Measurements from ENCODE around the gene SLC11A2.
A peak's percentile ranks its signal among the peaks of the same experiment; 100 is the strongest.

SLC11A2 gene

DNA sequence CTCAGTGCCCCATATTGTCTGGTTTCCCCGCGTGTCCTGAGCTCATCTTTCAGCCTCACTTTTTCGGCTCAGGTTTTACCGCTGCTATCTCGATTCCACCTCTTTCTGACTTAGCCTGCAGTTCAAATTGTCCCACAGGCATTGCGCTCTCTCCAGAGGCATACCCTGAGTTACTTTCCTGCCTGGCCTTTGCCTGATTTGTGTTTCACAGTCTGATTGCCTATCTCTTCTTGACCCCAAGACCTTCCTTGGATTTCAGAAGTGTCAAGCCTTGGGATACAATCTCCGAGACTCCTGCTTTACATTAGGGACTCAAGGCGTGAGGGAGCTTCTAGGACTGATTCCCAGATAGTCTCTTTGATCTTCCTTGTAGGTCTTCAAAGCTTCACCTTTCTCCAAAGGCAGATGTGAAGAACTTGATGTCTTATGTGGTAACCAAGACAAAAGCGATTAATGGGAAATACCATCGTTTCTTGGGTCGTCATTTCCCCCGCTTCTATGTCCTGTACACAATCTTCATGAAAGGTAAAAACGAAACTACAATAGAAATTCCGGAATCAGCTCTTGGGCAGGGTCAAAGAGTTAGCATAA is 22.6 kb upstream of the SLC11A2 start:
- H3K9me3 Mint-ChIP-seq: no peaks in the 10 kb centered on the region
- H3K4me3 Mint-ChIP-seq: peak overlapping the region; percentile 96 to 98
- DNase-seq: peak in 1 of 3 experiments; percentile 16
- peaks cover 51% of the 10 kb centered on the region for H3K36me3 Mint-ChIP-seq (ENCODE audit: insufficient read depth)
- peak overlapping the region; percentile 97 to 98 for H3K27ac Mint-ChIP-seq
- peaks cover 25 to 26% of the 10 kb centered on the region in 2 donors for H3K4me1 Mint-ChIP-seq (ENCODE audit: low read depth in 2 of 2)
- ATAC-seq (replicated peaks): no peak
- no peaks in the 10 kb centered on the region for H3K27me3 Mint-ChIP-seq

DNA sequence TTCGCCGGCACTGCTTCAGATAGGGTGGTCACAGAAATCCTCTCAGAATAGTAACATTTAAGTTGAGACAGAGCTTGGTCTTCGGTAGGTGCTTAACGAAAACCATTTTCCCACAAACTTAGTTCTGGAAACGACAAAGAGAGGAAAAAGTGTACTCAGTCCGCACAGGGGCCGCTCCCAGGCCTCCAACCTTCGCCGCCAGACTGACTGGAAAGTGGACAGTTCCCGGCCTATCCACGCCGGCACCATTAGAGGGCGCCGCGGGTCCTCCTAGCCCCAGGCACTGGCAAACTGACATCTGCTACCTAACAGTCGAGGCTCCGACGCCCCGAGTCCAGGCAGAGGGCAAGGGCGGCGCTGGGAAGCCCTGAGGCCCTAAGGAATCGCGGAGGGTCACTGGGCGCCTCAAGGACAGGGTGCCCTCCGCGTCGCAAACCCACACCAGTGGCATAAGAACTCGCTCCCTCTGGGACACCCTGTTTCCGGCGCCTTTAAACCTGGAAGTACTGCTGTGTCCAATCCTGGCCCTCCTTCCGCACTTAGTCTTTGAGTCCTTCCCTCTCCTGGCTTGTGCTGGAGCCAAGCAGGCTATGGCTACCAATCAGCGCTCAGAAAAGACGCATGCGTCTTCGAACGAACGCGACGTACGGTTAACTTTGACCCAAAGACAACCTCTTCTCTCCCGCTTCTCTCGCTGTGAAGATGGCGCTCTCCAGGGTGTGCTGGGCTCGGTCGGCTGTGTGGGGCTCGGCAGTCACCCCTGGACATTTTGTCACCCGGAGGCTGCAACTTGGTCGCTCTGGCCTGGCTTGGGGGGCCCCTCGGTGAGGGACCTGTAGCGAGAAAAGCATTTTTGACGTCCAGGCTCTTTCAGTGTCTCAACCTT is 21.7 kb upstream of the SLC11A2 start, which contains the start of gene LETMD1:
TSS of gene LETMD1 (plus strand) at position 673 of the 886 bp plus-strand sequence. CDS start at position 703, 30 bp downstream.
- peak; percentile 87 to 88 (median 88) for DNase-seq
- H3K27ac Mint-ChIP-seq: peak within 1 kb of the TSS; percentile 97 to 98
- peaks cover 44% of the 10 kb centered on the region for H3K36me3 Mint-ChIP-seq (ENCODE audit: insufficient read depth)
- no peaks in the 10 kb centered on the region for H3K9me3 Mint-ChIP-seq
- H3K27me3 Mint-ChIP-seq: no peaks in the 10 kb centered on the region
- peak within 1 kb of the TSS; percentile 96 to 98 for H3K4me3 Mint-ChIP-seq
- peaks cover 25 to 26% of the 10 kb centered on the region in 2 donors for H3K4me1 Mint-ChIP-seq (ENCODE audit: low read depth in 2 of 2)
- ATAC-seq (replicated peaks): peak; percentile 92

DNA sequence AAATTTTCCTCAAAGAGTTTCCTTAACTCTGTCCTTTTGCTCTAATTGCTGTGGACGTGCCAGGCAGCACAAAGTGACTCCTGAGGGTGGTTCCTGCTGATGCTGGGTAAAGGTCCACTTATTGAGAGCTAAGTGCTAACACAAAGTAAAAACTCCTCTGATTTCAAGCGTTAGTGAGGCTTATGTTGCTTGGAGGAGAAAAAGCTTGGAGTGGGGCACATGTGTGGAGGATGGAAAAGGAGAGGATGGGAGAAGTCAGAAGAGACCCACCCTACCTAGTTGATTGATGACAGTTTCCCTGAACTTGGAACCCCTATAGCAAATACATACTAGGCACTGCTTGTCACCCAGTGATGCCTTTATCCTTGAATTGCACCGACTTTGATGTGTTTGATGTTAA is 10.1 kb upstream of the SLC11A2 start:
- ATAC-seq (replicated peaks) (no peak), DNase-seq (no peak)
- Mint-ChIP-seq H3K36me3 (ENCODE audit: insufficient read depth) (no peaks in the 10 kb centered on the region), H3K4me3 (no peak overlapping the region), H3K27me3 (no peaks in the 10 kb centered on the region), H3K4me1 (ENCODE audit: low read depth in 2 of 2) (no peaks in the 10 kb centered on the region), H3K27ac (no peak overlapping the region), H3K9me3 (no peaks in the 10 kb centered on the region)

DNA sequence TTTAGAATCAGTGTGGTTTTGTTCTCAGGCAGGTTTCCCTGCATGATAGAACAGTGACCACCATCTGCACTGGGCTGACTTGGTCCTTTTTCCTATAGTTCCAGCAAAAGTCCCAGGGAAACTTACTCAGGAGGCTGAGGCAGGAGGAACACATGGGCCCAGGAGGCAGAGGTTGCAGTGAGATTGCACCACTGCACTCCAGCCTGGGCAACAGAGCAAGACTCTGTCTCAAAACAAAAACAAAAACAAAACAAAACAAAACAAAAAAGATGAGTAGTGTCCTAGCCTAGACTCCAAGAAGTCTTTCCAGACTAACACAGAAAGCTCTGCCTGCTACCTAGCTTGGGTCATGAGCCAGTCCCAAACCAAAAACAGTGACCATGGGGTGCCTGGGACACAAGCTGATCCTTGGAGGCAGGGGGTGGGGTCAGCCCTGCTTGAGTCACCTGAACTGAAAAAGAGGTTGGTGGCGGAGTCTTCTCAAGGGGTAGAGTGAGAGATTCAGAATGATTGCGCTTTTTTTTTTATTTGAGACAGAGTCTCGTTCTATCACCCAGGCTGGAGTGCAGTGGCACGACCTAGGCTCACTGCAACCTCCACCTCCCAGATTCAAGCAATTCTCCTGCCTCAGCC is 7.4 kb upstream of the SLC11A2 start:
- Mint-ChIP-seq H3K4me1 (ENCODE audit: low read depth in 2 of 2) (no peaks in the 10 kb centered on the region), H3K4me3 (no peak overlapping the region), H3K36me3 (ENCODE audit: insufficient read depth) (no peaks in the 10 kb centered on the region), H3K27me3 (peaks cover 5% of the 10 kb centered on the region in 2 donors), H3K27ac (no peak overlapping the region), H3K9me3 (no peaks in the 10 kb centered on the region)
- no peak for ATAC-seq (replicated peaks)
- no peak for DNase-seq

DNA sequence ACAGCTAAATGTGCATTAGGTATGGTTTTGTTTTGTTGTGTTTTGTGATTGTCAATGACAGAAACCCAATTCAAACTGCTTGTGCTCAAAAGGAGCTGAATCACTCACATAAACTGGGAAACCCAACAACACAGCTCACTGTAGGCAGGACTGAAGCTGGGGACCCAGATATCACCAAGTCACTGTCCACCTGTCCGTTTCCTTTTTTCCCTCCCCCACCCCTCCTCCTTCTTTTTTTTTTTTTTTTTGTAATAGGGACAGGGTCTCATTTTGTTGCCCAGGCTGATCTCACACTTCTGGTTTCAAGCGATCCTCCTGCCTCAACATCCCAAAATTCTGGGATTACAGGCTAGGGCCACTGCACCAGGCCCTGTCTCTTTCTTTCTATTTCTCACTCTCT is 6.9 kb upstream of the SLC11A2 start:
- H3K36me3 Mint-ChIP-seq (ENCODE audit: insufficient read depth): no peaks in the 10 kb centered on the region
- no peaks in the 10 kb centered on the region for H3K9me3 Mint-ChIP-seq
- no peak for DNase-seq
- no peak overlapping the region for H3K27ac Mint-ChIP-seq
- H3K4me1 Mint-ChIP-seq (ENCODE audit: low read depth in 2 of 2): no peaks in the 10 kb centered on the region
- no peak overlapping the region for H3K4me3 Mint-ChIP-seq
- H3K27me3 Mint-ChIP-seq: peaks cover 6 to 8% of the 10 kb centered on the region in 2 donors
- ATAC-seq (replicated peaks): no peak

DNA sequence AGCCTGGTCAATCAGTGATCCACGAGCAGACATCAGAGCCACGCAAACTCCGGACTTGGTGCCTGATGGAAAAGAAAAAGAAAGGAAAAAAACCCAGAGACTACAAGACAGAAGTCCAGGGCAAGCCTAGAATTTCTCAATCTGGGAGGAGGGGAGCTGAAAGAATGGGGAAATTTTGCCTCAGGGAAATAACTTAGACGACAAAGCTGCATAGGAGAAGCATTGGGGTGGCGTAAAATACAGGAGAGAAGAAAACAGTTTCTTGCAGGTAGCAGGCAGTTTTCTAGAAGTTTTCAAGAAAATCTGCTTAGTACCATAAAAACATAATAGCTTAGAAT is 2.6 kb upstream of the SLC11A2 start:
- ATAC-seq (replicated peaks) (no peak), DNase-seq (no peak)
- no peak overlapping the region for H3K4me3 Mint-ChIP-seq
- H3K9me3 Mint-ChIP-seq: no peaks in the 10 kb centered on the region
- peaks cover 23 to 24% of the 10 kb centered on the region in 2 donors for H3K4me1 Mint-ChIP-seq (ENCODE audit: low read depth in 2 of 2)
- no peak overlapping the region for H3K27ac Mint-ChIP-seq
- peaks cover 6 to 8% of the 10 kb centered on the region in 2 donors for H3K27me3 Mint-ChIP-seq
- H3K36me3 Mint-ChIP-seq (ENCODE audit: insufficient read depth): peaks cover 9% of the 10 kb centered on the region

DNA sequence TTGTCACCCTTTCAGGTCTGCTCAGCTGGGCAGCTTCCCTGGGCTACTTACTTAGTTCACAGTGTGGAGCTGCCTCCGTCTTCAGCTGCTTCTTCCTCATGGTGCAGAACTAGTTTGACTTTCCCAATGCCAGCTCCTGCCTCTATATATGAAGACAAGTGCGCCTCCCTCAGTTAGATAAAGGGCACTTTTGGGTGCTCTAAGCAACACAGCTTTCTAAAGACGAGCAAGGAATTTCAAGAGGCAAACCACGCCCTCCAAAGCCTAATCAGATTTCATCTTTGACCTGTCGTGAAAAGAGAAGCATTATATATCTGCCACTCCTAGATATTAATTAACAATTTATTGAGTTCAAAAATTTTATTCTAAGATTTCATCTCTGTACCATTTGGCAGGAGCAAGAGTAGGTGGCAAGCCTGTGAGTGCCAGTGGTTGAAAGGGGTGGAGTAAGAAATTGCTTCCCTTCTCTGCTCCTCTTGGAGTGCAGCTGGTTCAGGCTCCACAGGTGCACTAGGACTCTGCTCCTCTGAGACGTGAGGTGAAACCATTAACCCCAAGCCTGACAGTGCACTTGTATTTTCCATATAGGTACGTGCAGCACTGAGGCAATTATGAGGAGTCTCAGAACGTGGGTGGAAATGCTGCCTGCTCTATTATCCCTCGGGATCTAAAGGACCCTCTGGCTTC is 2.1 kb upstream of the SLC11A2 start:
- ATAC-seq (replicated peaks) (no peak), DNase-seq (no peak)

DNA sequence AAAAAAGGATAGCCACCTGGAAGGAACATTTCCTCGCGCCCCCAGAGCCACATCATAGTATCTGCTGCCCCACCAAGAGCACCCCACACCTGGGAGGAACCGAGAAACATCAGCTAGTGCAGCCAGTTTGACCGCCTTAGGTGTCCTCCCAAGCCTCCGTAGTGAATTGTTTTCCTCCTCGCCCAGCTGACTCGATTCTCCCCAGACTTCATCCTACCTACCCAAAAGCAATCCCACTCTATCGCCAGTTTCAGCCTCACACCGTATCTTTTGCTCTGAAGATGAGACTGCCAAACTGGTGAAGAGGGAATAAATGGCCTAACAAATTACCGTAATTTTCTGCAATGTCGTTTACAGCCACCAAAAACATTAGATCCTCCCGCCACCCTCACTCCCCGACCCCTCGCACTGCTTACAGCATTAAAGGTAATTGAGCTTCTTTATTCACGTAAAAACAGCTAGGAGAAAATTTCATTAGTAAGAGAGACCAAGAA is 1.2 kb upstream of the SLC11A2 start:
- DNase-seq (no peak), ATAC-seq (replicated peaks) (no peak)
- no peak overlapping the region for H3K27ac Mint-ChIP-seq
- no peaks in the 10 kb centered on the region for H3K9me3 Mint-ChIP-seq
- H3K4me1 Mint-ChIP-seq (ENCODE audit: low read depth in 2 of 2): peaks cover 26 to 33% of the 10 kb centered on the region in 2 donors
- peaks cover 9% of the 10 kb centered on the region for H3K36me3 Mint-ChIP-seq (ENCODE audit: insufficient read depth)
- peak overlapping the region; percentile 33 to 64 for H3K4me3 Mint-ChIP-seq
- peaks cover 6 to 8% of the 10 kb centered on the region in 2 donors for H3K27me3 Mint-ChIP-seq

More for the DNA sequence above, 2.1 kb upstream of the SLC11A2 start:
- Mint-ChIP-seq H3K4me1 (ENCODE audit: low read depth in 2 of 2) (peaks cover 26 to 29% of the 10 kb centered on the region in 2 donors), H3K4me3 (peak overlapping the region; percentile 17 to 20), H3K27me3 (peaks cover 6 to 8% of the 10 kb centered on the region in 2 donors), H3K36me3 (ENCODE audit: insufficient read depth) (peaks cover 9% of the 10 kb centered on the region), H3K27ac (no peak overlapping the region), H3K9me3 (no peaks in the 10 kb centered on the region)

DNA sequence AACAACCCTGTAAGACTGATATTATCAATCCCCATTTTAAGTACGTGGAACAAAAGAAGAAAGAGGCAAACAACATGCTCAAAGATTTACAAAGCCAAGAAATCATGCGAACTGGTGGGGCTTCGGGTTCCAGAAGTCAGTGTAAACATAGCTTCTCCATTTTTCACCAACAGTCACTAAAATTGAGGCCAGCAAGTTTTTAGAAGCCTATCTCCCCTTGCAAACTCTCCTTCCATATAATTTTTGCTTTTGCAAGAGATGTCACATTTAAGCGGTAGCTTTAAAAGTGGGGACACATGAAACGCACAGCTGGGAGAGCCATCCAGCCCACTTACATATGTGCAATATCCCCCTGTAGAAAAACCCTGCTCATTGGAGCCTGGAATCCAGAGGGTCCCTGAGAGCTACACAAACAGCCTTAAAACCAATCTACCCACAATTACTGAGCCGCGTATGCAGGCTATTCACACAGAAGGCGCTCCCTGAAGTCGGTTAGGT is 797 bp downstream of the SLC11A2 start:
- Mint-ChIP-seq H3K4me3 (peak overlapping the region; percentile 97 to 100), H3K27me3 (peaks cover 6 to 8% of the 10 kb centered on the region in 2 donors), H3K36me3 (ENCODE audit: insufficient read depth) (peaks cover 9% of the 10 kb centered on the region), H3K27ac (peak overlapping the region; percentile 96), H3K4me1 (ENCODE audit: low read depth in 2 of 2) (peaks cover 37 to 48% of the 10 kb centered on the region in 2 donors), H3K9me3 (no peaks in the 10 kb centered on the region)
- ATAC-seq (replicated peaks) (no peak), DNase-seq (no peak)

DNA sequence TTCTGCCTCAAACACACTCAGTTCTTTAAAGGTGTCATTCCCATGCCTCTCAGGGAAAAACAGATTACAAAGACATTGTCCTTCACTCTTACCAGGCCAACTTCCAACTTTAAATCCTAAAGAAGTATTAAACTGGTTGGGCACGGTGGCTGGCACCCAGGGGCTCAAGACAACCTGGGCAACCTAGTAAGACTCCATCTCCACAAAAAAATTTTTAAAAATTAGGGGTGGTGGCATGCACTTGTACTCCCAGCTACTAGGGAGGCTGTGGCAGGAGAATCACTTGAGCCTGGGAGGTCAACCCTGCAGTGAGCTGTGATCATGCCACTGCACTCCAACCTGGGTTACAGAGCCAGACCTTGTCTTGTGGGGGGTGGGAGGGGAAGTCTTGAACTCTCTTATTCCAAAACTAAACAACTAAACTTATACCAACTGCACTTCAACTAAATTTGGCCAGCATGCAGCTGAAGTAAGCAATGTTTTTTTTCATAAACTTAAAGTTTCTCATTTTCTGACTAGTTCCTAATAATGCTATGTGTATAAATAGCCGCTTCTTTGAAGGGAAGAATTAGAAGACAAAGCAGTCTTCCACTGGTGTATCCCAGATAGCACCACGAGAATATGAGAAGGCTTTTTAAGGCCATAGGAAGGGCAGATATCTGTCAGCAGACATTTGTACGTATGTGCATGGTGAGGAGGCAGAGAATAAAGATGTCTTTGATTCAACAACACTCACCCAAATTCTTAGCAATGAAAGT is 2.4 kb downstream of the SLC11A2 start:
- no peak for ATAC-seq (replicated peaks)

DNA sequence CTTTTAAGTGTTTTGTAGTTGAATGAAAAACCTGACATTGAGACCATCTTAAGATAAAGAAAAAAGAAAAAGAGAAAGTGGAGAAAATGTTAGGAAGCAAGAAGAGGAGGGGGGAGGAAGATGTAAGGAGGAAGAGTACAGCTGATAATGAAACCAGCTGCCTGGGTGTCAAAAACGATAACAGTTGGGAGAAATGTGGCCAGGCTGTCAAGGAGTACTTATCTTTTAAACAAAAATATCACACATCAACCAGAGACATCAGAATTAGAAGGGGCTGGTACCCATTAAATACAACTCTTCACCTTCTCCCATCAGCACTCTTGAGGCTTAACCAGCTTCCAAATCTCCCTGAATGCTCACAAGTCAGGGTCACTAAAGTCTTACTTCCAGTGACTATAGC is 4.5 kb downstream of the SLC11A2 start:
- Mint-ChIP-seq H3K27me3 (no peaks in the 10 kb centered on the region), H3K4me1 (ENCODE audit: low read depth in 2 of 2) (peaks cover 36 to 52% of the 10 kb centered on the region in 2 donors), H3K9me3 (no peaks in the 10 kb centered on the region), H3K36me3 (ENCODE audit: insufficient read depth) (peaks cover 21% of the 10 kb centered on the region), H3K27ac (peak overlapping the region; percentile 24 to 76), H3K4me3 (peak overlapping the region; percentile 19 to 22)
- no peak for ATAC-seq (replicated peaks)
- no peak for DNase-seq

More for the DNA sequence above, 2.4 kb downstream of the SLC11A2 start:
- H3K27ac Mint-ChIP-seq: peak overlapping the region; percentile 96
- DNase-seq: no peak
- peaks cover 37 to 49% of the 10 kb centered on the region in 2 donors for H3K4me1 Mint-ChIP-seq (ENCODE audit: low read depth in 2 of 2)
- H3K36me3 Mint-ChIP-seq (ENCODE audit: insufficient read depth): peaks cover 10% of the 10 kb centered on the region
- H3K9me3 Mint-ChIP-seq: no peaks in the 10 kb centered on the region
- peak overlapping the region; percentile 97 to 100 for H3K4me3 Mint-ChIP-seq
- peaks cover 3 to 6% of the 10 kb centered on the region in 2 donors for H3K27me3 Mint-ChIP-seq

DNA sequence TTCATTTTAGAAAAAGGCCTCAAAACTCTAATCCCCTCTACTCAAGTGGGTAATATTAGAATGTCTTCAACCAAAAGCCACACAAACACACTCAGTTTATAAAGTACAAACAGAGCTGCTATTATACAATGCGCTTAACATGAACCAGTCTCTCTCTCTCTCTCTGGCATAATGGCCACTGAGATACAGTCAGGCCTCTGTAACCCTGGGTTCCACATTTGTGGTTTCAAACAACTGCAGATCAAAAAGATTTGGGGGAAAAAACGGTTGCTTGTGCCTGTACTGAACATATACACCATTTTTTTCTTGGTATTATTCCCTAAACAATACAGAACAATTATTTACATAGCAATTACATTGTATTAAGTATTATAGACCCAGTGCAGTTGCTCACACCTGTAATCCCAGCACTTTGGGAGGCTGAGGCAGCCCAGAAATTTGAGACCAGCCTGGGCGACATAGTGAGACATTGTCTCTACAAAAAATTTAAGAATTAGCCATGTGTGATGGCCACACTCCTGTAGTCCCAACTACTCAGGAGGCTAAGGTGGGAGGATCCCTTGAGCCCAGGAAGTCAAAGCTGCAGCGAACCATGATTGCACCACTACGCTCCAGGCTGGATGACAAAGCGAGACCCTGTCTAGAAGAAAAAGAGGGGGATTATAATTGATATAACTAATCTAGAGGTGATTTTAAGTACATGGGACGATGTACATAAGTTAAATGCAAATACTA is 5.6 kb downstream of the SLC11A2 start:
- ATAC-seq (replicated peaks) (no peak), DNase-seq (no peak)
- Mint-ChIP-seq H3K9me3 (no peaks in the 10 kb centered on the region), H3K4me1 (ENCODE audit: low read depth in 2 of 2) (peaks cover 31 to 46% of the 10 kb centered on the region in 2 donors), H3K36me3 (ENCODE audit: insufficient read depth) (peaks cover 21% of the 10 kb centered on the region), H3K27me3 (no peaks in the 10 kb centered on the region), H3K27ac (peak overlapping the region in 1 of 2 donors; percentile 28), H3K4me3 (no peak overlapping the region)

Data from effector memory CD8-positive, alpha-beta T cell (primary cell).